GM12878 (cell line): ENCODE measurements around the gene EMID1. TPM values are rescaled to one million over a fixed set of nuclear protein-coding genes. Genes with fewer than 3 reads are reported as not detected.

Source experiments
- EGR1 ChIP-seq, 2 experiments: IDR thresholded peaks; 1 replicate in 1 of 2; 2 replicates in 1 of 2; pipeline ENCODE4 v1.6.1; 2011 to 2012; ENCODE audit warnings: low read depth in 2 of 2, low read length in 2 of 2, borderline replicate concordance in 1 of 2, mild to moderate bottlenecking in 1 of 2, moderate library complexity in 1 of 2
- HDAC6 ChIP-seq: fragments of 200-600 bp; sonication (generic); IDR thresholded peaks from one replicate; pipeline ENCODE4 v1.8.0; 2017; ENCODE audit warnings: antibody characterized with exemption; ENCODE audit not compliant: unreplicated experiment
- MEF2A ChIP-seq: IDR thresholded peaks from 2 replicates; pipeline ENCODE4 v1.6.1; 2011; ENCODE audit warnings: low read depth, mild to moderate bottlenecking, low read length, moderate library complexity; ENCODE audit not compliant: insufficient read depth
- PAX8 ChIP-seq: fragments of 450-650 bp; IDR thresholded peaks from 2 replicates; pipeline ENCODE4 v1.6.1; 2017; ENCODE audit warnings: mild to moderate bottlenecking, moderate library complexity
- POLR2A ChIP-seq: IDR thresholded peaks from 2 replicates; pipeline ENCODE4 v1.6.1; 2011; ENCODE audit warnings: low read depth, mild to moderate bottlenecking, low read length
- POLR2AphosphoS5 ChIP-seq: IDR thresholded peaks from 2 replicates; pipeline ENCODE4 v1.6.1; 2011; ENCODE audit warnings: mild to moderate bottlenecking, low read length, inconsistent platforms
- RFX5 ChIP-seq: IDR thresholded peaks from 2 replicates; pipeline ENCODE4 v1.6.1; 2011; ENCODE audit warnings: low read depth, low read length, improper control_type of control experiment
- SMAD1 ChIP-seq: fragments of 450-650 bp; IDR thresholded peaks from 2 replicates; pipeline ENCODE4 v1.6.1; 2018; ENCODE audit warnings: mild to moderate bottlenecking, low read depth; ENCODE audit not compliant: partially characterized antibody
- TCF7 ChIP-seq: IDR thresholded peaks from 2 replicates; pipeline ENCODE4 v1.6.1; 2014; ENCODE audit warnings: antibody characterized with exemption, borderline replicate concordance
- ZNF217 ChIP-seq: fragments of 450-650 bp; IDR thresholded peaks from 2 replicates; pipeline ENCODE4 v1.6.1; 2017; ENCODE audit warnings: antibody characterized with exemption, mild to moderate bottlenecking
- polyA plus RNA-seq, 11 experiments: library from polyadenylated mRNA; depleted of rRNA in 4 of 11; unstranded in 6 of 11; stranded (reverse) in 5 of 11; fragments of >200 nt; fragmentation: Nextera tagmentation in 4 of 11; fragmentation: Illumina TruSeq in 1 of 11; extraction: Ambion mirVana in 4 of 11; extraction: Trizol in 1 of 11; gene quantifications; 1 replicate in 1 of 11; 2 replicates in 10 of 11; pipeline versions ENCODE4 v1.2.1 to v1.2.3, GENCODE V29; 2011 to 2016; ENCODE audit warnings: inconsistent platforms in 2 of 11, missing spikeins in 2 of 11, low read depth in 1 of 11
- total RNA-seq, 4 experiments: library from RNA; depleted of rRNA in 3 of 4; stranded (reverse); fragments of >200 nt in 3 of 4; fragmentation: Illumina TruSeq in 1 of 4; extraction: Trizol in 1 of 4; gene quantifications; 2 replicates each; pipeline versions ENCODE4 v1.2.1 to v1.2.3, GENCODE V29; 2013 to 2021
- TF ChIP-seq, protein P1 (sequence below), 3 experiments: IDR thresholded peaks in 2 of 3; conservative IDR thresholded peaks in 1 of 3; 2 replicates each; pipeline ENCODE4 v1.5.1; 2011; ENCODE audit warnings: low read depth in 3 of 3, low read length in 3 of 3, mild to moderate bottlenecking in 3 of 3, control low read depth in 2 of 3, moderate library complexity in 2 of 3, inconsistent platforms in 1 of 3, mixed read lengths in 1 of 3; ENCODE audit not compliant: control insufficient read depth in 2 of 3, insufficient read depth in 1 of 3; ENCODE audit errors: extremely low read depth in 1 of 3
- TF ChIP-seq, protein P2 (sequence below): IDR thresholded peaks from 2 replicates; pipeline ENCODE4 v1.6.1; 2012; ENCODE audit warnings: low read depth, low read length, improper control_type of control experiment
- TF ChIP-seq, protein P3 (sequence below): fragments of 450-650 bp; IDR thresholded peaks from 2 replicates; pipeline ENCODE4 v1.6.1; 2017; ENCODE audit warnings: mild to moderate bottlenecking
- TF ChIP-seq, protein P4 (sequence below): fragments of 150-350 bp; IDR thresholded peaks from 2 replicates; pipeline ENCODE4 v1.6.1; 2014; ENCODE audit warnings: mild to moderate bottlenecking, low read depth, low read length
- TF ChIP-seq, protein P5 (sequence below): IDR thresholded peaks from 2 replicates; pipeline ENCODE4 v1.6.1; 2011; ENCODE audit warnings: low read depth, mild to moderate bottlenecking, low read length, moderate library complexity, borderline replicate concordance; ENCODE audit errors: extremely low read depth

Gene EMID1
- total and polyA plus RNA-seq, 10 of the 15 experiments (the other 5 are each of a cell fraction or from before 2014, with no cell fraction given), result 1.2 to 60.3 (median 12.0) TPM

DNA sequence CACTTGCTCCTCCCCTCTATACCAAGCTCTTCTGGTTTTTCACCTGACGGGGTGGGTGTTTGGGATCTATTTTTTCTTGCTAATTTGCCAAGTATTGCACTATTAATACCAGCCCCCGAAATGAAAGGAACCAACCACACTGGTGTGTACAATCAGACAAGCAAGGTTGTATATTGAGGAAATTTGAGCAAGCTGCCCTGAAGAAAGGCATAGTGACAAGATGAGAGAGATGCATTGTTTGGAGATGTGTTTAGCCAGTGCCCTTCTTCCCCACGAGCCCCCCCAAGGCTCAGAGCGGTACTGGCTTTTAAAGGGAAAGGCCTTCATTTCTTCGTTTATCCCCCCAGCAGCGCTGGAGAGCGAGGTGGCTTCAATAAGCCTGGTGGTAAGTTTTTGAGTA is 85.5 kb downstream of the EMID1 start (continued):
- TF ChIP-seq, protein P1, sequence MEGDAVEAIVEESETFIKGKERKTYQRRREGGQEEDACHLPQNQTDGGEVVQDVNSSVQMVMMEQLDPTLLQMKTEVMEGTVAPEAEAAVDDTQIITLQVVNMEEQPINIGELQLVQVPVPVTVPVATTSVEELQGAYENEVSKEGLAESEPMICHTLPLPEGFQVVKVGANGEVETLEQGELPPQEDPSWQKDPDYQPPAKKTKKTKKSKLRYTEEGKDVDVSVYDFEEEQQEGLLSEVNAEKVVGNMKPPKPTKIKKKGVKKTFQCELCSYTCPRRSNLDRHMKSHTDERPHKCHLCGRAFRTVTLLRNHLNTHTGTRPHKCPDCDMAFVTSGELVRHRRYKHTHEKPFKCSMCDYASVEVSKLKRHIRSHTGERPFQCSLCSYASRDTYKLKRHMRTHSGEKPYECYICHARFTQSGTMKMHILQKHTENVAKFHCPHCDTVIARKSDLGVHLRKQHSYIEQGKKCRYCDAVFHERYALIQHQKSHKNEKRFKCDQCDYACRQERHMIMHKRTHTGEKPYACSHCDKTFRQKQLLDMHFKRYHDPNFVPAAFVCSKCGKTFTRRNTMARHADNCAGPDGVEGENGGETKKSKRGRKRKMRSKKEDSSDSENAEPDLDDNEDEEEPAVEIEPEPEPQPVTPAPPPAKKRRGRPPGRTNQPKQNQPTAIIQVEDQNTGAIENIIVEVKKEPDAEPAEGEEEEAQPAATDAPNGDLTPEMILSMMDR (IDR thresholded peaks at IDR 0.05 in 2 of 3, conservative IDR thresholded peaks at IDR 0.05 in 1 of 3; ENCODE audit: control insufficient read depth in 2 of 3, extremely low read depth in 1 of 3, insufficient read depth in 1 of 3, low read depth in 3 of 3, low read length in 3 of 3), result peak in 1 of 3 experiments; percentile 2; a peak in 1 of 6 replicates
- TF ChIP-seq RFX5 (no peak), HDAC6 (no peak), SMAD1 (no peak), TCF7 (no peak), POLR2A (peak; percentile 49), ZNF217 (no peak), PAX8 (no peak), POLR2AphosphoS5 (no peak), EGR1 (IDR thresholded peaks at IDR 0.05; ENCODE audit: borderline replicate concordance in 1 of 2, low read depth in 2 of 2, low read length in 2 of 2) (no peak), MEF2A (no peak)
- TF ChIP-seq, protein P2, sequence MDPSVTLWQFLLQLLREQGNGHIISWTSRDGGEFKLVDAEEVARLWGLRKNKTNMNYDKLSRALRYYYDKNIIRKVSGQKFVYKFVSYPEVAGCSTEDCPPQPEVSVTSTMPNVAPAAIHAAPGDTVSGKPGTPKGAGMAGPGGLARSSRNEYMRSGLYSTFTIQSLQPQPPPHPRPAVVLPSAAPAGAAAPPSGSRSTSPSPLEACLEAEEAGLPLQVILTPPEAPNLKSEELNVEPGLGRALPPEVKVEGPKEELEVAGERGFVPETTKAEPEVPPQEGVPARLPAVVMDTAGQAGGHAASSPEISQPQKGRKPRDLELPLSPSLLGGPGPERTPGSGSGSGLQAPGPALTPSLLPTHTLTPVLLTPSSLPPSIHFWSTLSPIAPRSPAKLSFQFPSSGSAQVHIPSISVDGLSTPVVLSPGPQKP, result no peak
- TF ChIP-seq, protein P3, sequence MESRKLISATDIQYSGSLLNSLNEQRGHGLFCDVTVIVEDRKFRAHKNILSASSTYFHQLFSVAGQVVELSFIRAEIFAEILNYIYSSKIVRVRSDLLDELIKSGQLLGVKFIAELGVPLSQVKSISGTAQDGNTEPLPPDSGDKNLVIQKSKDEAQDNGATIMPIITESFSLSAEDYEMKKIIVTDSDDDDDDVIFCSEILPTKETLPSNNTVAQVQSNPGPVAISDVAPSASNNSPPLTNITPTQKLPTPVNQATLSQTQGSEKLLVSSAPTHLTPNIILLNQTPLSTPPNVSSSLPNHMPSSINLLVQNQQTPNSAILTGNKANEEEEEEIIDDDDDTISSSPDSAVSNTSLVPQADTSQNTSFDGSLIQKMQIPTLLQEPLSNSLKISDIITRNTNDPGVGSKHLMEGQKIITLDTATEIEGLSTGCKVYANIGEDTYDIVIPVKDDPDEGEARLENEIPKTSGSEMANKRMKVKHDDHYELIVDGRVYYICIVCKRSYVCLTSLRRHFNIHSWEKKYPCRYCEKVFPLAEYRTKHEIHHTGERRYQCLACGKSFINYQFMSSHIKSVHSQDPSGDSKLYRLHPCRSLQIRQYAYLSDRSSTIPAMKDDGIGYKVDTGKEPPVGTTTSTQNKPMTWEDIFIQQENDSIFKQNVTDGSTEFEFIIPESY, result no peak
- TF ChIP-seq, protein P4, sequence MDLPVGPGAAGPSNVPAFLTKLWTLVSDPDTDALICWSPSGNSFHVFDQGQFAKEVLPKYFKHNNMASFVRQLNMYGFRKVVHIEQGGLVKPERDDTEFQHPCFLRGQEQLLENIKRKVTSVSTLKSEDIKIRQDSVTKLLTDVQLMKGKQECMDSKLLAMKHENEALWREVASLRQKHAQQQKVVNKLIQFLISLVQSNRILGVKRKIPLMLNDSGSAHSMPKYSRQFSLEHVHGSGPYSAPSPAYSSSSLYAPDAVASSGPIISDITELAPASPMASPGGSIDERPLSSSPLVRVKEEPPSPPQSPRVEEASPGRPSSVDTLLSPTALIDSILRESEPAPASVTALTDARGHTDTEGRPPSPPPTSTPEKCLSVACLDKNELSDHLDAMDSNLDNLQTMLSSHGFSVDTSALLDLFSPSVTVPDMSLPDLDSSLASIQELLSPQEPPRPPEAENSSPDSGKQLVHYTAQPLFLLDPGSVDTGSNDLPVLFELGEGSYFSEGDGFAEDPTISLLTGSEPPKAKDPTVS, result no peak
- TF ChIP-seq, protein P5, sequence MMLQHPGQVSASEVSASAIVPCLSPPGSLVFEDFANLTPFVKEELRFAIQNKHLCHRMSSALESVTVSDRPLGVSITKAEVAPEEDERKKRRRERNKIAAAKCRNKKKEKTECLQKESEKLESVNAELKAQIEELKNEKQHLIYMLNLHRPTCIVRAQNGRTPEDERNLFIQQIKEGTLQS, result no peak
- TF ChIP-seq, all 136 proteins: peak for 2
